ENCODE results near the gene TOMM20L.

Gene TOMM20L

GRCh38 chr14:58427281-58428117 lies 31.8 kb downstream of the TOMM20L start, which contains the start of the genes KIAA0586 and TIMM9:
TSS of gene KIAA0586 (plus strand) at chr14:58427719. CDS start at chr14:58428265, 546 bp downstream.
TSS of gene TIMM9 (minus strand) at chr14:58427531. CDS start at chr14:58411945, 15,586 bp downstream.
- DNase-seq = peak; percentile 97 to 99 (median 98)

DNA sequence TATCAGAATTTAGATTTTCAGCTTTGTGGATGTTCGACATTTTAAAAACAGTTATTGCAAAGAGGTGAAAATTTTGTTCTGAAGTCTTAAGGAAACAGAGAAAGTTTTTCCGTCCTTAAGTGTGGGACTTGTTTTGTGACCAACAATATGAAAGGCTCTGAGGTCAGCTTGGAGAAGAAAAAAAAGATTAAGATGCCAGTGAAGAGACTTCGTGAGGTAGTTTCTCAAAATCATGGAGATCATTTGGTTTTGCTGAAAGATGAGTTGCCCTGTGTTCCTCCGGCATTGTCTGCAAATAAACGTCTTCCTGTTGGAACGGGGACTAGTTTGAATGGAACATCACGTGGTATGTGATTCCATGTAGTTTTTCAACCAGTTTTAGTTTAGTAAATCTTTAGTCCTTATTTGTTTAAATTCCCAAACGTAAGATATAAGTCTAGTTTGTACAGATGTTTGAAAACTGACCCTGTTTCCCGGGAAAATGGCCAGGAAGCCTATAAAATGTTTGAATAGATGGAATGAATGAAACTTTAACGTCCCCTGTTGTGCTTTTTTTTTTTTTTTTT lies 32.5 kb downstream of the TOMM20L start:
- DNase-seq = peak; percentile 46 to 69 (median 60)

- no peak for DNase-seq
Observed at GRCh38 chr14:58430156-58430555, 34.4 kb downstream of the TOMM20L start.

DNA sequence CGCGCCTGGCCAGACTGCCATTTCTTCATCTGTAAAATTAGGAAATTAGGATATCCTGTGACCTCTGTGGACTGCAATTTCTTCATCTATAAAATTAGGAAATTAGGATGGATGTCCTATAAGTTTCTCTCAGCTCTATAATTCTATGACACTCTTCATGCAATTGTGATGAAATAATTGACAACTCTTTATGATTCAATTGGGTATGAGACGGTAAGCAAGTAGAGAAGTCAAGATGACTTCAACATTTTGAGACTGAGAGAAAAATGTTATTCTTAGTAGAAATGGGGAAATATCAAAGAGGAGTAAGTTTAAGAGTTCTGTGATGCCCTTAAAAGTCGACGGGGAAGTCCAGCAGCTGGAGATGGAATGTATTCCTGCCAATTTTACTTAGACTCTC lies 43.7 kb downstream of the TOMM20L start:
- DNase-seq = peak; percentile 6 to 71 (median 24)

DNA sequence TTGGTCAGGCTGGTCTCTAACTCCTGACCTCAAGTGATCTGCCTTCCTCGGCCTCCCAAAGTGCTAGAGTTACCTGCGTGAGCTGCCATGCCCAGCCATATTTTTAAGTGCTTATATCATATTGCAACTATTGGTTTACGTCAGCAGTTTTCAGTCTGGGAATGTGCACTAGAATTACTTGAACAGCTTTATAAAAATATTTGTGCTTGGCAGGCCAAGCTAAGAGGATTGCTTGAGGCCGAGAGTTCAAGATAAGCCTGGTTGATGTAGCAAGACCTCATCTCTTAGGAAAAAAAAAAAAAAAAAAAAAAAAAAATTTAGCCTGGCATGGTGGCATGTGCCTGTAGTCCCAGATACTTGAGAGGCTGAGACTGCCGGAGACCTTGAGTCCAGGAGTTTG lies 48.9 kb downstream of the TOMM20L start:
- DNase-seq = no peak

GRCh38 chr14:58455593-58456265 lies 60.0 kb downstream of the TOMM20L start:
- no peak for DNase-seq
